Body of pancreas (tissue), 4 donors: ENCODE results near the gene ULBP1. TPM values are rescaled to one million over a fixed set of nuclear protein-coding genes. Genes with fewer than 3 reads are reported as not detected.

ENCODE experiments used
- ATAC-seq: fragments of 150-250 bp; one replicate; pipeline ENCODE4 v1.9.1; 2016
- DNase-seq, 4 donors: peaks; one replicate each; pipeline ENCODE4 v3.0.0-alpha.2; 2019
- H3K27ac ChIP-seq, 4 donors: fragments of 200-600 bp; sonication (generic); 1 replicate in 3 of 4; 2 replicates in 1 of 4; pipeline versions ENCODE4 v1.5.1 to v1.6.1; 2016 to 2019; ENCODE audit warnings: mild to moderate bottlenecking in 1 of 4, mixed read lengths in 1 of 4, moderate library complexity in 1 of 4
- H3K27me3 ChIP-seq, 2 donors: fragments of 200-600 bp; sonication (generic); one replicate each; pipeline ENCODE4 v1.6.0; 2016; ENCODE audit warnings: mild to moderate bottlenecking in 1 of 2
- H3K36me3 ChIP-seq, 2 donors: fragments of 200-600 bp; sonication (generic); replicated peaks in 1 of 2; 2 replicates each; pipeline ENCODE4 v1.5.1; 2016; ENCODE audit warnings: low read depth in 2 of 2; ENCODE audit not compliant: insufficient read depth in 1 of 2
- H3K4me1 ChIP-seq: fragments of 200-600 bp; sonication (generic); one replicate; pipeline ENCODE4 v1.6.0; 2016
- H3K4me3 ChIP-seq, 2 donors: fragments of 200-600 bp; sonication (generic); 1 replicate in 1 of 2; 2 replicates in 1 of 2; pipeline ENCODE4 v1.5.1; 2016 to 2019
- H3K9me3 ChIP-seq, 3 donors: fragments of 200-600 bp; sonication (generic); 1 replicate in 2 of 3; 2 replicates in 1 of 3; pipeline ENCODE4 v1.5.1; 2016
- POLR2A ChIP-seq, 3 donors: fragments of 450-650 bp; IDR thresholded peaks; one replicate each; pipeline ENCODE4 v1.6.1; 2016; ENCODE audit warnings: antibody characterized with exemption in 3 of 3, mild to moderate bottlenecking in 2 of 3
- WGBS, 2 donors: methylation state at CpG; one replicate each; pipeline ENCODE4 v1.1.5; 2017; 5-methylcytosine and 5-hydroxymethylcytosine counted together
- intact Hi-C: fragments of 100-400 bp; cut with DNase I; formaldehyde crosslinking; loops from one replicate; pipeline ENCODE4 v1.15.1; 2023
- total RNA-seq, 2 donors: library from RNA; depleted of rRNA; stranded (reverse); fragments of >200 nt; gene quantifications; one replicate each; pipeline ENCODE4 v1.1.0, GENCODE V29; 2016
- TF ChIP-seq, protein P1 (sequence below), 7 experiments: fragments of 450-650 bp in 4 of 7; fragments of 200-600 bp in 3 of 7; sonication (generic) in 3 of 7; IDR thresholded peaks; one replicate each; pipeline ENCODE4 v1.5.1; 2016 to 2019; ENCODE audit warnings: antibody characterized with exemption in 7 of 7

The ULBP1 gene
- total RNA-seq, 2 donors from 2014 or later = not detected

DNA sequence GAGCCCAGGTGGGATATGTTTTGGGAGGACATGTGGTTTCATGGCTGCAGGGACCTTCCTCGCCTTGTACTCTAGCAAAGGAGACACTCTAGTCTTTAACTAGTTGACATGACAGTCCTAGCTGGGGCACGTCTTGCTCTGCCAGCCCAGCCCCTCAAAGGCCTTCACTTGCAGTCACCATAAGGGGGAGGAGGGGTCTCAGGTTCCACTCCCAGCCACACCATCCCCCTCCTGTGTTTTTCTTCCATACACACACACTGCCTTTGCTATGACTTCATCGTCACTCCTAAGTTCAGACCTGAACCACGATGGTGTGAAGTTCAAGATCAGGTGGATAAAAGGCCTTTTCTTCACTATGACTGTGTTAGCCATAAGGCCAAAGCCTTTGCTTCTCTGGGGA lies 13.5 kb downstream of the ULBP1 start:
- Histone ChIP-seq H3K27me3 (no peaks in the 10 kb centered on the region), H3K4me1 (no peaks in the 10 kb centered on the region), H3K9me3 (no peaks in the 10 kb centered on the region), H3K27ac (no peak overlapping the region), H3K4me3 (no peak overlapping the region), H3K36me3 (no peaks in the 10 kb centered on the region)
- no peak for DNase-seq
- no peak for TF ChIP-seq POLR2A (IDR thresholded peaks at IDR 0.05)
- TF ChIP-seq, protein P1, sequence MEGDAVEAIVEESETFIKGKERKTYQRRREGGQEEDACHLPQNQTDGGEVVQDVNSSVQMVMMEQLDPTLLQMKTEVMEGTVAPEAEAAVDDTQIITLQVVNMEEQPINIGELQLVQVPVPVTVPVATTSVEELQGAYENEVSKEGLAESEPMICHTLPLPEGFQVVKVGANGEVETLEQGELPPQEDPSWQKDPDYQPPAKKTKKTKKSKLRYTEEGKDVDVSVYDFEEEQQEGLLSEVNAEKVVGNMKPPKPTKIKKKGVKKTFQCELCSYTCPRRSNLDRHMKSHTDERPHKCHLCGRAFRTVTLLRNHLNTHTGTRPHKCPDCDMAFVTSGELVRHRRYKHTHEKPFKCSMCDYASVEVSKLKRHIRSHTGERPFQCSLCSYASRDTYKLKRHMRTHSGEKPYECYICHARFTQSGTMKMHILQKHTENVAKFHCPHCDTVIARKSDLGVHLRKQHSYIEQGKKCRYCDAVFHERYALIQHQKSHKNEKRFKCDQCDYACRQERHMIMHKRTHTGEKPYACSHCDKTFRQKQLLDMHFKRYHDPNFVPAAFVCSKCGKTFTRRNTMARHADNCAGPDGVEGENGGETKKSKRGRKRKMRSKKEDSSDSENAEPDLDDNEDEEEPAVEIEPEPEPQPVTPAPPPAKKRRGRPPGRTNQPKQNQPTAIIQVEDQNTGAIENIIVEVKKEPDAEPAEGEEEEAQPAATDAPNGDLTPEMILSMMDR (IDR thresholded peaks at IDR 0.05) = no peak
- no peak for ATAC-seq
- WGBS, 2 donors = 79 to 84% methylated on average over 4 of the region's 4 CpGs
- intact Hi-C loops = no loop called here

DNA sequence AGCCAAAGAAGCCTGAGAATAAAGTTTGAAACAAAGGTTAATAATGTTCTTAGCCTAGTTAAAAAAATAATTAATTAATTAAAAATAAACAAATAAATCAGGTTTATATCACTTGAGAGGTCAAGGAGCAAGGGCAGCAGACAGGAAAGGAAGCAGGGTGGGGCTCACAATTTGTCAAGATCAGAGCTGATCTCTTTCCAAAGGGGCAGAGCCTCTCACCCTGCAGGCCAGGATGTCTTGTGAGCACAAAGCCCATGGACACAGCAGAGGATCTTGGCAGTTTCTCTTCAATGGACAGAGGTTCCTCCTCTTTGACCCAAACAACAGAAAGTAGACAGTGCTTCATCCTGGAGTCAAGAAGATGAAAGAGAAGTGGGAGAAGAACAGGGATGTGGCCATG lies 14.9 kb downstream of the ULBP1 start:
- no peak for ATAC-seq
- no peak for TF ChIP-seq POLR2A (IDR thresholded peaks at IDR 0.05)
- TF ChIP-seq, protein P1 (IDR thresholded peaks at IDR 0.05) = no peak
- Histone ChIP-seq H3K27me3 (no peaks in the 10 kb centered on the region), H3K4me1 (no peaks in the 10 kb centered on the region), H3K36me3 (no peaks in the 10 kb centered on the region), H3K9me3 (no peaks in the 10 kb centered on the region), H3K27ac (no peak overlapping the region), H3K4me3 (no peak overlapping the region)
- intact Hi-C loops = no loop called here
- DNase-seq = no peak

DNA sequence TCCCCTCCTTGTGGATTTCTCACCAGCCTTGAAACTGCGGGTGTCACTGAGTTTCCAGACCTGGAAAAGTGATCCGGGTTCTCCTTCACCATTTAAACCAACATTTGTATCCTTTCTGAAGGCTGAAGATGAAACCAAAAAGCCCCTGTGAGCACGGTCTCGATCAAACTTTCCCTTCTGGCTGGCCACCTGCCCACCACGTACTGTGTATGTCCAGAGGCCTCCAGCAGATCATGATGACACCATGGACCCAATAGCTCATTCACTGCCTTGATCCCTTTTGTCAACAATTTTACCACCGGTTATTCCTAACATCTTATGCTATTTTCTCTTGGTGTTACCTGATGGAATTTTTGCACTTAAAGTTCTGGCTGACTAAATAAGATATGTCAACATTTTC lies 15.6 kb downstream of the ULBP1 start:
- no peak for ATAC-seq
- DNase-seq = no peak
- TF ChIP-seq, protein P1 (IDR thresholded peaks at IDR 0.05) = no peak
- no peak for TF ChIP-seq POLR2A (IDR thresholded peaks at IDR 0.05)
- no peaks in the 10 kb centered on the region for H3K4me1 ChIP-seq
- 77 to 79% methylated on average over 6 of the region's 6 CpGs for WGBS, 2 donors
- intact Hi-C loops = no loop called here
- no peak overlapping the region for H3K27ac ChIP-seq
- no peaks in the 10 kb centered on the region for H3K36me3 ChIP-seq
- H3K9me3 ChIP-seq = no peaks in the 10 kb centered on the region
- H3K4me3 ChIP-seq = no peak overlapping the region
- no peaks in the 10 kb centered on the region for H3K27me3 ChIP-seq

DNA sequence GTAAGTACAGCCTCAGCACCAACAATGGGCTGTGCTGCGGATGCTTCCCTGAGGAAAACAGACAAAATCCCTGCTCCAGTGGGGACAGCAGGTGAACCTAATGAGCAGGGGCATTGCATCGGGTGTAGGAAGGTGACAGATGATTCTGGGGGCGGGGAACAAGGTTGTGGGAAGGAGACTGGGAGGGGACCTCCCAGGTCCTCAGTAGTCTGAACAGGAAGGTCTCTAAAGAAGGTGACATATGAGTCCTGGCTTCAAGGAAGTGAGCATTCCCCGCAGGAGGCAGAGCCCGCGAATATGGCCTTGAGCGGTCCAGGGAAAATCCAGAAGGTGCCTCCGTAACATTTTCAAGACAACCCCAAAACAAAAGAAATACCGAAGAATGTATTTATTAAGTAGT lies 19.4 kb downstream of the ULBP1 start:
- no peak for TF ChIP-seq POLR2A (IDR thresholded peaks at IDR 0.05)
- TF ChIP-seq, protein P1 (IDR thresholded peaks at IDR 0.05) = no peak
- intact Hi-C loops = no loop called here
- Histone ChIP-seq H3K9me3 (no peaks in the 10 kb centered on the region), H3K36me3 (no peaks in the 10 kb centered on the region), H3K4me1 (no peaks in the 10 kb centered on the region), H3K4me3 (no peak overlapping the region), H3K27ac (no peak overlapping the region), H3K27me3 (peaks cover 0 to 14% of the 10 kb centered on the region in 2 donors)
- 28 to 30% methylated on average over 9 of the region's 9 CpGs for WGBS, 2 donors
- no peak for DNase-seq
- no peak for ATAC-seq

DNA sequence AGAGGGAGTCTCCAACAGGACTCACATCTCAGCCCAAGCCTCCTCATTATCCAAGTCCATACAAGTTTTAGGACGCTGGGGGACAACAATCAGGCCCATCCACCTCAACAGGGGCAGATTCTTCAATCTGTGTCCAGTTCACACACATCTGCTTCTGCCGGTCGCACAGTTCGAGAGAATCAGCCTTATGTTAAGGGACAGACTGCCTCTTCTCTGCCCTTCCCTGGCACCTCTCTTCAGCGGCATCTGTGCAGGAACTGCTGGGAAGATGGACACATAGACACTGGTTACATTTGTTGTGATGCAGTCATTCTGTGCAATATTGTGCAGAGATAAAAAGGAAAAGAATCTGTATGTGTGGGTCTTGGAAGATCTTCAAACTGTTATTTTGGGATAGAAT lies 21.0 kb downstream of the ULBP1 start:
- ATAC-seq (no peak), DNase-seq (no peak)
- H3K4me3 ChIP-seq = no peak overlapping the region
- H3K27me3 ChIP-seq = peaks cover 0 to 24% of the 10 kb centered on the region in 2 donors
- no peaks in the 10 kb centered on the region for H3K9me3 ChIP-seq
- TF ChIP-seq, protein P1 (IDR thresholded peaks at IDR 0.05) = no peak
- no peak for TF ChIP-seq POLR2A (IDR thresholded peaks at IDR 0.05)
- 53 to 54% methylated on average over 4 to 5 of the region's 5 CpGs for WGBS, 2 donors
- intact Hi-C loops = no loop called here
- no peak overlapping the region for H3K27ac ChIP-seq
- peaks cover 10% of the 10 kb centered on the region for H3K4me1 ChIP-seq
- no peaks in the 10 kb centered on the region for H3K36me3 ChIP-seq
